Measurements from ENCODE around the gene GPC1.

Gene GPC1

GRCh38 chr2:240502430-240503121 lies 67.1 kb downstream of the GPC1 start:
- no peak for DNase-seq

GRCh38 chr2:240503375-240503774 lies 67.9 kb downstream of the GPC1 start:
- DNase-seq: no peak

- no peak for DNase-seq
Observed at GRCh38 chr2:240503848-240504247, 68.4 kb downstream of the GPC1 start.

GRCh38 chr2:240505910-240506309 lies 70.4 kb downstream of the GPC1 start:
- DNase-seq: no peak

GRCh38 chr2:240506406-240507059 lies 71.1 kb downstream of the GPC1 start:
- no peak for DNase-seq

- DNase-seq: no peak
Observed at GRCh38 chr2:240507060-240507777, 71.8 kb downstream of the GPC1 start.

- no peak for DNase-seq
Observed at GRCh38 chr2:240507778-240508251, 72.4 kb downstream of the GPC1 start.

- no peak for DNase-seq
Observed at GRCh38 chr2:240508832-240509545, 73.5 kb downstream of the GPC1 start.

- DNase-seq: no peak
Observed at GRCh38 chr2:240509667-240510512, 74.4 kb downstream of the GPC1 start.

GRCh38 chr2:240510513-240511210 lies 75.2 kb downstream of the GPC1 start:
- DNase-seq: no peak

- no peak for DNase-seq
Observed at GRCh38 chr2:240511351-240512108, 76.1 kb downstream of the GPC1 start.

GRCh38 chr2:240512109-240512485 lies 76.6 kb downstream of the GPC1 start:
- no peak for DNase-seq

- DNase-seq: no peak
Observed at GRCh38 chr2:240512666-240513535, 77.4 kb downstream of the GPC1 start.

- peak; percentile 20 for DNase-seq
Observed at GRCh38 chr2:240513549-240514287, 78.3 kb downstream of the GPC1 start.

- DNase-seq: no peak
Observed at GRCh38 chr2:240514631-240515030, 79.2 kb downstream of the GPC1 start.

GRCh38 chr2:240517342-240517741 lies 81.9 kb downstream of the GPC1 start:
- no peak for DNase-seq
